ENCODE results near the gene TP63. TPM values are rescaled to one million over a fixed set of nuclear protein-coding genes. Genes with fewer than 3 reads are reported as not detected.
A peak's percentile ranks its signal among the peaks of the same experiment; 100 is the strongest.

The TP63 gene
- total RNA-seq, 1 experiment from 2014 or later, result 41.9 TPM

DNA sequence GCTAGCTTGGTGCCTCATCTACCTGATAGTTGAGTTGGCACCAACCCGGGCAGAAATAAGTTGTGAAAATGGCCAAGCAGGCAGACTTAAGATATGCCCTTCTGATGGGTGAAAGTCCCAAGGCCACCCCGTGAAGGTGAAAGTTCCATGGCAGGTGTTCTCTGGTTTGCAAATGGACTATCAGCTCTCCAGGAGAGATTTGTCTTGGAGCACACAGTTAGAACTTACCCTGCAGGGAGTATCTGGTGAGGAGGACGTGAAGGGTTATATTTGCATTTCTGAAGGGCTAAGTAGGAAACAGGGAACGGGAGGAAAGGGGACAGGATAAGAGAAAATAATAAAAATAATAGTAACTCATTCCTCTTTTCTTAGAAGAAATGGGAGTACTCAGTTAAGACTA lies 220.5 kb downstream of the TP63 start:
- H3K4me1 Mint-ChIP-seq (ENCODE audit: insufficient read depth, unreplicated experiment), result peaks cover 11% of the 10 kb centered on the region
- DNase-seq (ENCODE audit: unreplicated experiment), result no peak
- ChIA-PET CTCF (no interaction called here), POLR2A (interaction anchor here (0.6 to 3.0 kb wide), 8 partner anchors 8 to 583 kb away, joined by 3 to 21 read pairs (median 4); no protein-coding TSS in a partner anchor)
- intact Hi-C loops (cut with micrococcal nuclease), result no loop called here
- H3K9me3 Mint-ChIP-seq (ENCODE audit: unreplicated experiment), result peaks cover 14% of the 10 kb centered on the region
- no peak for TF ChIP-seq CTCF (IDR thresholded peaks at IDR 0.05; ENCODE audit: unreplicated experiment)
- no TSS peak for BruUV-seq (replicated peaks)
- H3K27me3 Mint-ChIP-seq (ENCODE audit: insufficient read depth, unreplicated experiment), result no peaks in the 10 kb centered on the region
- H3K27ac Mint-ChIP-seq (ENCODE audit: low read depth, unreplicated experiment), result no peak overlapping the region
- no peak overlapping the region for H3K4me3 Mint-ChIP-seq (ENCODE audit: unreplicated experiment)
- peaks cover 47% of the 10 kb centered on the region for H3K36me3 Mint-ChIP-seq (ENCODE audit: insufficient read depth, unreplicated experiment)

- H3K27me3 Mint-ChIP-seq (ENCODE audit: insufficient read depth, unreplicated experiment), result no peaks in the 10 kb centered on the region
- H3K4me3 Mint-ChIP-seq (ENCODE audit: unreplicated experiment), result no peak overlapping the region
- DNase-seq (ENCODE audit: unreplicated experiment), result no peak
- intact Hi-C loops (cut with micrococcal nuclease), result no loop called here
- POLR2A ChIA-PET, result interaction anchor here (0.9 to 3.0 kb wide), 2 partner anchors 10 to 12 kb away, joined by 3 to 21 read pairs; no protein-coding TSS in a partner anchor
- BruUV-seq (replicated peaks), result no TSS peak
- peaks cover 14% of the 10 kb centered on the region for H3K9me3 Mint-ChIP-seq (ENCODE audit: unreplicated experiment)
- H3K4me1 Mint-ChIP-seq (ENCODE audit: insufficient read depth, unreplicated experiment), result peaks cover 5% of the 10 kb centered on the region
- H3K36me3 Mint-ChIP-seq (ENCODE audit: insufficient read depth, unreplicated experiment), result peaks cover 28% of the 10 kb centered on the region
- CTCF ChIA-PET, result no interaction called here
- no peak overlapping the region for H3K27ac Mint-ChIP-seq (ENCODE audit: low read depth, unreplicated experiment)
- TF ChIP-seq CTCF (IDR thresholded peaks at IDR 0.05; ENCODE audit: unreplicated experiment), result no peak
Observed at GRCh38 chr3:189853906-189854305, 222.7 kb downstream of the TP63 start.

GRCh38 chr3:189860296-189860695 lies 229.1 kb downstream of the TP63 start:
- H3K36me3 Mint-ChIP-seq (ENCODE audit: insufficient read depth, unreplicated experiment), result no peaks in the 10 kb centered on the region
- ChIA-PET POLR2A (interaction anchor here (1.8 to 6.2 kb wide), 3 partner anchors 9 to 69 kb away, joined by 10 to 109 read pairs (median 25); no protein-coding TSS in a partner anchor), CTCF (no interaction called here)
- TF ChIP-seq CTCF (IDR thresholded peaks at IDR 0.05; ENCODE audit: unreplicated experiment), result no peak
- no TSS peak for BruUV-seq (replicated peaks)
- no peak for DNase-seq (ENCODE audit: unreplicated experiment)
- peaks cover 21% of the 10 kb centered on the region for H3K4me1 Mint-ChIP-seq (ENCODE audit: insufficient read depth, unreplicated experiment)
- no peak overlapping the region for H3K4me3 Mint-ChIP-seq (ENCODE audit: unreplicated experiment)
- intact Hi-C loops (cut with micrococcal nuclease), result no loop called here
- H3K9me3 Mint-ChIP-seq (ENCODE audit: unreplicated experiment), result no peaks in the 10 kb centered on the region
- no peaks in the 10 kb centered on the region for H3K27me3 Mint-ChIP-seq (ENCODE audit: insufficient read depth, unreplicated experiment)
- peak overlapping the region; percentile 89 for H3K27ac Mint-ChIP-seq (ENCODE audit: low read depth, unreplicated experiment)

GRCh38 chr3:189862385-189862998 lies 231.3 kb downstream of the TP63 start:
- DNase-seq (ENCODE audit: unreplicated experiment), result peak; percentile 95
- CTCF ChIA-PET, result interaction anchor here (1.1 kb wide), 1 partner anchor 51 kb away, joined by 5 read pairs; no protein-coding TSS in a partner anchor
- Mint-ChIP-seq H3K36me3 (ENCODE audit: insufficient read depth, unreplicated experiment) (peaks cover 12% of the 10 kb centered on the region), H3K9me3 (ENCODE audit: unreplicated experiment) (no peaks in the 10 kb centered on the region), H3K27ac (ENCODE audit: low read depth, unreplicated experiment) (peak overlapping the region; percentile 96), H3K27me3 (ENCODE audit: insufficient read depth, unreplicated experiment) (no peaks in the 10 kb centered on the region), H3K4me3 (ENCODE audit: unreplicated experiment) (peak overlapping the region; percentile 35), H3K4me1 (ENCODE audit: insufficient read depth, unreplicated experiment) (peaks cover 21% of the 10 kb centered on the region)
- no peak for TF ChIP-seq CTCF (IDR thresholded peaks at IDR 0.05; ENCODE audit: unreplicated experiment)
- BruUV-seq (replicated peaks), result no TSS peak
- POLR2A ChIA-PET, result interaction anchor here (0.7 to 6.2 kb wide), 38 partner anchors 8 to 1268 kb away, joined by 3 to 109 read pairs (median 4); no protein-coding TSS in a partner anchor
- intact Hi-C loops (cut with micrococcal nuclease), result loop anchor here (2.0 kb wide), 2 partner anchors 22 to 70 kb away; no protein-coding TSS in a partner anchor
